HG02588 (cell line): ENCODE measurements around the gene DEFB113.
A peak's percentile ranks its signal among the peaks of the same experiment; 100 is the strongest.
"Not testable (repeated sequence)": the region's sequence is repeated elsewhere in the genome, so short reads cannot be mapped to it uniquely, and the experiment has no call there.

ENCODE experiments used
- ATAC-seq: cut with Tn5 transposase; IDR thresholded peaks from one replicate; pipeline ENCODE4 v1.9.1; 2021; ENCODE audit warnings: mild to moderate bottlenecking, moderate library complexity; ENCODE audit not compliant: unreplicated experiment

Gene DEFB113

DNA sequence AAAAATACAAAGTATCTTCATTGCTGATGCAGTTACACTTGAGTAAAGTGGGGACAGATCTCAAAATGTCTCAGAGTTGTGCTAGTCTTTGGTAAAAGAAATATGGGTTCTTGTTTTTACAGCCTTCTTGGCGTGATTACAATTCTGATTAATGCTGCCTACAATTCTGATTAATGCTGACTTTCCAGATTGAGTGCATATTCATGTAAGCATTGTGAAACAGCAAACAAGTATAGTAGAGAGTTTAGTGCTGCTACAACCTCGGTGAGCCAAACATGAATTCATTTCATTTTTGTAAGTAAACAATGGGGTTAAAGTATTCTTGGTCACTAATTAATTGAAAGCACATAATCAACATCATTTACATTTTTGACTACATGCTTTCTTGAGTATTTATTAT, at the start of gene DEFB113:
DEFB113 (minus strand) TSS at position 21 of the 400 bp plus-strand sequence; CDS start at position 21, 0 bp downstream.
- ATAC-seq = no peak

DNA sequence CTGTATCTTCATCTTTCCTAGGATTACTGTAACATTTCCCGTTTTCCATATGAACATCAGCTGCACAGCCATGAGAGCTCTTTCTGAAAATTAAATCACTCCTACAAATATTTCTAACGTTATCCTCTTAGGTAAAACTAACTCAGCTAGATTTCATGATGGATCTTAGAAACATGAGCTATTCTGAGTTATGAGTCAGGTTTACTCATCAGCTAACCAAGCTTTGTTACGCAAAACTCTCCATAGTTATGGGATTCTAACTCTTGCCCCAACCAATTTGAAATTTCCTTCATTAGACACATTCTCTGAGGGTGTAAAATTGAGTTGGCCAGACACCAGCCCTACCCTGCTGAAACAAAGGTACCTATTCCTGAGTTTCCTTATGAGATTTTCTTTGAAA, 38.4 kb upstream of the DEFB113 start:
- no peak for ATAC-seq

DNA sequence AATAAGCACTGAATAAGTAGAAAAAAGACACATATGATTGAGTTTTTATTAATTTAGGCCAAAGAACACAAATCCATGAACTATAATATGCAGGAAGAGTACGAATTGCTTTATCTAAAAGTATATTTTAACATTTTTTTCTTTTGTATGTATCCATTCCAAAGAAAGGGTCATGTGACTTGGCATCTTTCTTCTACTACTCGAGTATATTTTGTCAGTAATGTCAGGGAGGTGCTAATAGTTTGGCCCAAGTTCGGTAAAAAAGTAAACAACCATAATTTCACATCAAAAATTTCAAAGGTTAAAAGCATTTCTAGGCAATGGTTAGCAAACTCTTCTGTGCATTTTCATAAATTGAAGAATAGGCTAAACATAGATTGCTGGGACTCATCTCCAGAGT, 33.7 kb upstream of the DEFB113 start:
- no peak for ATAC-seq

GRCh38 chr6:49995278-49995677, 25.9 kb upstream of the DEFB113 start:
- no peak for ATAC-seq

DNA sequence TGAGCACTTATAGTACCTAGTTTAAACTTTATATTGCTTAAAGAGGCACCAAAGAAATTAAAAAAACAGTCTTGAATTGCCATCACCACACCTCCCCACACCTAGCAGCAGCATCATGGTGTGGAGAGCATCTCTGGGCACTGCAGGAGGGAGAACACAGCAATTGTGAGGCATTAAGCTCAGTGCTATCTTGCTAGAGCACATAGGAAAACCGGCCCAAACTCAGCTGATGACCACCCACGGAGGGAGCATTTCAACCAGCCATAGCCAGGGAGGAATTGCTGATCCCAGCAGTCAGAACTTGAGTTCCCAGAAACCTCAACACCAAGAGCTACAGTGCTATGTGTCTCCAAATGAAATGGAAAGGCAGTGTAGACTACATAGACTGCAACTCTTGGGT, 19.5 kb upstream of the DEFB113 start:
- ATAC-seq = no peak

GRCh38 chr6:49987749-49988148, 18.3 kb upstream of the DEFB113 start:
- no peak for ATAC-seq

- no peak for ATAC-seq
These were observed 17.1 kb upstream of the DEFB113 start for GRCh38 chr6:49986551-49986950.

DNA sequence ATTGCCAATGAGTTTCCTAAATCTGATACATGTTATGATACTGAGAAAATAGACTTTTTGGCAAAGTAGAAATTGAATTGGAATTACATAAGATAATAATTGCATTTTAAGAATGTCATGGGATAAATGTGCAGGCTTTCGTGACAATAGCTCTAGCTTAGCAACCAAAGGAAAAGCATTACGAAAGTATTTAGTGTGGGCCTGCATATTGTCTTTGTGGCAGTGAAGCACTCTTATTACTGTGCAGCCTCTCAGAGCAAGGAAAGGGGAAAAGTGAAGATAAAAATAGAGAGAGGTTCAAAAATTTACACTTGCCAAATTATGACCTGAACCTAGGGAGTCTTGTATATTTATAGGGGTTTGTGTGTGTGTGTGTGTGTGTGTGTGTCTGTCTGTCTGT, 12.6 kb upstream of the DEFB113 start:
- ATAC-seq = no peak

DNA sequence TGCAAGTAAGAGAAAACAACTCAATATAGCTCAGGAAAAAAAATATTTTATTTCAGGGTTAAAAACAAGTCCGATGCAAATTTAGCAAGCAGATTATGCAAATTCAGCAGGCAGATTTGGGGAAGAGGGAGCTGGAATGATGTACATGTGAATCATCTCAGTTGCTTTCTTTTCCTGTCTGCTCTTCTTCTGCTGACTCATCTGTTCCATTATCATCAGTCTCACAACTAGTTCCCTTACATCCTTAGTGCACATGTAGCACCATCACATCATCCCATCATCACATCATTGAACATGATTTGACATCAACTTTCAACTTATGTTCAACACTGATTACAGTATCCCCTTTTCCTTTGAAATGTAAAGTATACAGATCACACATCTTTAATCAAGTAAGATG, 11.5 kb upstream of the DEFB113 start:
- peak; percentile 54 for ATAC-seq

GRCh38 chr6:49979584-49979983, 10.2 kb upstream of the DEFB113 start:
- peak; percentile 39 for ATAC-seq

DNA sequence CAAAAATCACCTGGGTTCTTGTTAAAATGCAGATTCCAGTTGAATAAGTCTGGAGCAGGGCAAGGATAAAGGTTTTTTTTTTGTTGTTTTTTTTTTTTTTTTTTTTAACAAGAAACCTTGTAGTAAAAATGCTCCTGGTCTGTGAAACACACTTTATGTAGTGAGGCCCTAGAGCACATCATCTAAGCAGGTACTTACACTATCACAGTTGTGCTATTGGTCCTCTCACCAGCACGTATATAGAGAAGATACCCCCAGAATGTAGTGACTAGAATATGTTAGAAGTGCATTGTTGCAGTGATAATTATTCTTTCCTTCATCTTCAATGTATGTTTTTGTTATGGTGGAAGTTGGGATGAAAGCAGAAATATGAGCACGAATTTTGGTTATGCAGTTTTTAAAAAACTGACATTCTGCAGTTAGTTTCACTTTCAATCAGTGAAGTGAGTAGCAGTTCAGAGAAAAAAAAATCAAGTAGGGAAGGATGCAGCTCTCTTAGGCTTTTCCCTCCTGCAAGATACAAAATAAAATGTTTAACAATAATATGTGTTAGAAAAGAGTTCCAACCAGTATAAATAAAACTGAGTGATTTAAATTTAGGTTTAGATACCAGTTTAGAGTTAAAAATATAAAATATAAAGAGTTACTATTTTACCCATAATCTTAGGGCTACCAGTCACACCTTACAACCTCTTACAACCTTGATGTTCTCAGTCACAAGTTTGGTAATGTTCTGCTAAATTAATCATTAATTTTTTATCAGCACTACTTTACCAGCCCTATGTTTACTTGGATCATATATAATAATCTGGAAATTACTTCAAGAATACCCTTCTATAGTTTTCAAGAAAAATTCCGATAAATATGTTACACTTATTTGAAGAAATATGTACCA, 9.2 kb upstream of the DEFB113 start:
- ATAC-seq = peak; percentile 47

- no peak for ATAC-seq
These were observed 2.6 kb downstream of the DEFB113 start for GRCh38 chr6:49966823-49967222.

- no peak for ATAC-seq
These were observed 3.1 kb downstream of the DEFB113 start for GRCh38 chr6:49966334-49966733.

GRCh38 chr6:49964064-49964463, 5.4 kb downstream of the DEFB113 start, which contains the start of gene DEFB114:
TSS of gene DEFB114 (minus strand) at chr6:49964164. CDS start at chr6:49964105, 59 bp downstream.
- no peak for ATAC-seq

DNA sequence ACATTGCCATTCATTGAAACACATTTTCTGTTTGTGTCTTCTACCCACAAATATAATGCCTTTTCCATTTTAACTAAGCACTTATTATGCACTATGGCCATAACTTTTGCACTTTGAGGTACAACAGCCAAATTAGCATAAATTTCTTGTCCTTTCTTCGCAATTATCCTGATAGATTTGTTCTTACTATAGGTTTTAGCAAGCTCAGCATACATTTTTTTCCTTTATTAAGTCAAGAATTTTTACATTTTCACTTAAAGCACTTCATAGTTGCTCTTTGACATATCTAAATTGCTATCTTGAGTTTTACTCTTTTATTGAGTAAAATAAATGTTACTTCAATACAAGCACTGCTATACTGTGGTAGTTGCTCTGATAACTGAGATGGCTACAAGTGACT, 11.2 kb downstream of the DEFB113 start:
- ATAC-seq = no peak

DNA sequence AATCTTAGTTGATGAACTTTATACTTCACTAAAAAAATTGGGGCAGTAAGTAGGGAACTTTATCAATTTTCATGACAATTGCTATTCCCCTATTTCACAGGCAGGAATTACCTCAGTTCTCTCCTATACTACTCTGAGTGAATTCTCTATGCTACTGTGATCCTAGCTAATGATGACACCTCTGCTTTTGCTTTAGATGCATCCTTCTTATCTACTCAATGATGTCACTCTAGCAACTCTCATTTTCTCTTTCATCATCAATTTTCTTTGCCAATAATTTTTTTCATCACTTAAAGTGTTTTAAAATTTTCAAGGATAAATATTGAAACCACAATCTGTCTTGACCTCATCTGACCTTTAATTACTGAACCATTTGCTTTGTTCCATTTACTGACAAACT, 13.6 kb downstream of the DEFB113 start:
- no peak for ATAC-seq

DNA sequence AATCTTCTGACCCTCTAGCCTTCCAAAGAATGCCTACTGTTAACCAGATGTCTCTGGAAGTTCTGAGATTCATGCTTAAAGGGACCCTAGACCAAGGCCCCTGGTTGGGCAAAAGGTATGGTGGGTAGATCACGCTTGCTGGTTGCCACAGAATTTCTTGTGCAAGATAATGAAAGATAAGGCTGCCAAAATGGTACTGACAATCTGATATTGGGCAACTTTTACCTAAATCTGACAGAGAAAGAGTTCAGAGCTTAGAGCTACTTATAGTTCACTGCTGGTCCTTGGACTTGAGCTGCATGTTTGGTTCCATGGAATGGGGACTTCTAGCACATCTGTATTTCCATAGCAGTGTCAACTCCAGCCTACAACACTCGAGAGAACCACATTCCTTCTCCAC, 17.5 kb downstream of the DEFB113 start:
- no peak for ATAC-seq

DNA sequence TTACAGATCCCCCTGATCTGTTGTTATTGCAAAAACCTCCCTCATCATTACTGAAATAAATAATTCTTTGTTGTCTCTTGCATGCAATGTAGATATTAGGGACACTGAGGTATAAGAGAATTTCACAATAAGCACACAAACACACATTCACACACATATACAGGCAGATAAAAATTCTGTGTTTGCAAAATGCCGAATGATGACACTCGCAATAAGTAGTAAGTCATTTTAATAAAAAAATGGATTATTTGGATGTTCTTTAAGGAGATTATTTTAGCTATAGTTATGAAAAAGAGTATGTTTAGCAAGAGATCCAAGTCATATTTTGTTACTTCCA, 19.0 kb downstream of the DEFB113 start:
- ATAC-seq = no peak

DNA sequence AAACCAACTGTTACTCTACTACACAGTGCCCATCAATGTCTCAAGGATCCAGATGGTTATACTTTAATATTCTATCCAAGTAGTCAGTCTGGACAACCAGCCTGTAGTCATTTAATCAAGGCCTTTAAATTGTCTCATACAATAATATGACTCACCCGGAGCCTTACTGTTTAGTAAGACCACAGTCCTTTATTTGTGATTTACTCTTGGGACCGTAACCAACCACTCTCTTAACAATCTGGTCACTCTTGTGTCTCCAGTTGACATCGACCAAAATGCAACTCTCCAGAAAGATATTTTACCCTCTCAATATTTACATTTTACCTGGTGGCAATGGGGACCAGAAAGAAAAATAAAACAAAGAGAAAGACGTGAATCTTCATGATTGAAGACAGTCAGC, 20.4 kb downstream of the DEFB113 start:
- no peak for ATAC-seq

GRCh38 chr6:49946835-49947234, 22.6 kb downstream of the DEFB113 start:
- no peak for ATAC-seq

DNA sequence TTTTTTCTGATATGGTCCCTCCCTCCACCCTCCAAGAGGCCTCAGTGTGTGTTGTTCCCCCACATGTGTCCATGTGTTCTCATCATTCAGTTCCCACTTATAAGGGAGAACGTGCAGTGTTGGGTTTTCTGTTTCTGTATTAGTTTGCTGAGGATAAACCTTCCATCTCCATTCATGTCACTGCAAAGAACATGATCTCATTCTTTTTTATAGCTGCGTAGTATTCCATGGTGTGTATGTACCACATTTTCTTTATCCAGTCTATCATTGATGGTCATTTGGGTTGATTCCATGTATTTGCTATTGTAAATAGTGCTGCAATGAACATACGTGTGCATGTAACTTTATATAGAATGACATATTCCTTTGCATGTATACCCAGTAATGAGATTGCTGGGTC, 25.4 kb downstream of the DEFB113 start:
- ATAC-seq = not testable (repeated sequence)

DNA sequence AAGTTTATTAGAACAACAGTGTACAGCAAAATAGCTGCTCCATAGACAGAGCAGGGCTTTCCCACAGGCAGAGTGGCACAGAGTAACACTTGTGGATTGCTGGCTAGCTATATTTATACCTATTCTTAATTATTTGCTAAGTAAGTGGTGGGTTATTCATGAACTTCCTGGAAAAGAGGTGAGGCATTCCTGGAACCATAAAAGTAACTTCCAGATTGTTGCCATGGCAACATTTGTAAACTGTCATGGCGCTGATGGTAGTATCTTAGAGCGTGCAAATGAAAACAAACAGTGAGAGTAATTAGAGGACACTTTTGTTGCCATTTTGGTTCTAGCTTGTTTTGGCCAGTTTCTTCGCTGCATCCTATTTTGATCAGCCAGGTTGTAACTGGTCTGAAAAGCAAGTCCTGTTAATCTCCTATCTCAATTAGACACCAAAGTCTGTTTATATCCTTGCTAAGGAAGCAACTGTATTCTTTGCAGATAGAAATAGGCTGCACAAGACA, 29.4 kb downstream of the DEFB113 start:
- ATAC-seq = no peak

- ATAC-seq = no peak
These were observed 31.6 kb downstream of the DEFB113 start for GRCh38 chr6:49937811-49938210.
